ENCODE measurements around the gene SLC9A9. TPM values are rescaled to one million over a fixed set of nuclear protein-coding genes. Genes with fewer than 3 reads are reported as not detected.

Gene SLC9A9
- total and polyA plus RNA-seq, 9 of the 15 experiments (the other 6 are each of a cell fraction or from before 2014, with no cell fraction given) = 0.03 to 0.13 TPM; not detected in 7

DNA sequence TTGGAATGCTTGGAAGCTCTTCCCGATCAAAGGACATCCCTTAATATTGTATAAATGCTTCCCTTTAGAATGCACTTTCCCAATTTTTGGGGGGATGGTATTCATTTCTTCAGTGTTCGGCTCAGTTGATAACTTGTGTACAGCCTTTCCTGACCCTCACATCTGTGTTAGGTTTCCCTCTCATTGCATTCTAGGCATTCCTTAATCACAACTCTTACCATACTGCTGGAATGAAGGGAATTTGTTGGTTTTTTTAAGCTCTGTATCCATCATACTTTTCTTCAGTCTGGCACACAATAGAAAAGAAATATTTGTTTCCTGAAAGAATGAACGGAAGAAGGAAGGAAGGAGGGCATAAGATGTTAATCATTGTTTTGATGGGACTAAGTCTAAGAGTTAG, 609.2 kb downstream of the SLC9A9 start:
- Histone ChIP-seq H2AFZ (ENCODE audit: low read depth, low read length) (no peak overlapping the region), H3K4me1 (replicated peaks in 1 of 2; ENCODE audit: control insufficient read depth in 2 of 2, insufficient read depth in 2 of 2, low read length in 2 of 2) (peaks cover 0 to 8% of the 10 kb centered on the region in 2 experiments; a peak in 3 of 5 replicates), H4K20me1 (replicated peaks; ENCODE audit: control insufficient read depth, insufficient read depth, low read length) (no peaks in the 10 kb centered on the region), H3K79me2 (ENCODE audit: control insufficient read depth, insufficient read depth, low read length) (no peaks in the 10 kb centered on the region), H3K4me3 (no peak overlapping the region), H3K27me3 (ENCODE audit: control insufficient read depth in 2 of 2, insufficient read depth in 2 of 2, low read length in 2 of 2) (no peaks in the 10 kb centered on the region), H3K9ac (ENCODE audit: insufficient read depth in 1 of 2, low read depth in 2 of 2, low read length in 2 of 2) (no peak overlapping the region), H3K4me2 (ENCODE audit: insufficient read depth, low read length) (no peak overlapping the region), H3K9me1 (ENCODE audit: control insufficient read depth, insufficient read depth, low read length) (no peaks in the 10 kb centered on the region), H3K36me3 (ENCODE audit: control insufficient read depth, insufficient read depth, low read length) (no peaks in the 10 kb centered on the region), H3K9me3 (replicated peaks; ENCODE audit: control insufficient read depth, insufficient read depth, low read depth, low read length) (no peaks in the 10 kb centered on the region), H3K27ac (ENCODE audit: extremely low read depth, low read depth, low read length) (no peak overlapping the region)
- DNase-seq (ENCODE audit: extremely low read depth in 1 of 4, low spot score in 3 of 4) (no peak), FAIRE-seq (peak; percentile 6), ATAC-seq (no peak)
- BruUV-seq (replicated peaks) = no TSS peak
- in situ Hi-C loops (cut with MboI) = no loop called here
- CTCF ChIA-PET (ENCODE audit: low intra/inter-chr PET ratio) = no interaction called here
- POLR2A ChIA-PET = no interaction called here
- intact Hi-C loops (cut with micrococcal nuclease) = no loop called here
- 82% methylated on average over 3 of the region's 3 CpGs for WGBS (ENCODE audit: insufficient coverage, low coverage, missing lambda C conversion rate)
- TF ChIP-seq ARNT (IDR thresholded peaks at IDR 0.05) (no peak), ZNF408 (CRISPR knock-in tag; IDR thresholded peaks at IDR 0.05; ENCODE audit: low read depth) (no peak), ZNF311 (CRISPR knock-in tag; IDR thresholded peaks at IDR 0.05) (no peak), SRSF3 (IDR thresholded peaks at IDR 0.05; ENCODE audit: insufficient read depth, low read length) (no peak), E4F1 (CRISPR knock-in tag; IDR thresholded peaks at IDR 0.05; ENCODE audit: borderline replicate concordance) (no peak), BRCA1 (IDR thresholded peaks at IDR 0.05) (no peak), BRCA1 (CRISPR knock-in tag; IDR thresholded peaks at IDR 0.05) (no peak), TRIM24 (IDR thresholded peaks at IDR 0.05) (no peak), POLR2B (IDR thresholded peaks at IDR 0.05; ENCODE audit: low read depth, partially characterized antibody) (no peak), SMAD2 (IDR thresholded peaks at IDR 0.05; ENCODE audit: low read depth, low read length) (no peak), PHF21A (IDR thresholded peaks at IDR 0.05; ENCODE audit: borderline replicate concordance, low read depth) (no peak)
- TF ChIP-seq, protein P1, sequence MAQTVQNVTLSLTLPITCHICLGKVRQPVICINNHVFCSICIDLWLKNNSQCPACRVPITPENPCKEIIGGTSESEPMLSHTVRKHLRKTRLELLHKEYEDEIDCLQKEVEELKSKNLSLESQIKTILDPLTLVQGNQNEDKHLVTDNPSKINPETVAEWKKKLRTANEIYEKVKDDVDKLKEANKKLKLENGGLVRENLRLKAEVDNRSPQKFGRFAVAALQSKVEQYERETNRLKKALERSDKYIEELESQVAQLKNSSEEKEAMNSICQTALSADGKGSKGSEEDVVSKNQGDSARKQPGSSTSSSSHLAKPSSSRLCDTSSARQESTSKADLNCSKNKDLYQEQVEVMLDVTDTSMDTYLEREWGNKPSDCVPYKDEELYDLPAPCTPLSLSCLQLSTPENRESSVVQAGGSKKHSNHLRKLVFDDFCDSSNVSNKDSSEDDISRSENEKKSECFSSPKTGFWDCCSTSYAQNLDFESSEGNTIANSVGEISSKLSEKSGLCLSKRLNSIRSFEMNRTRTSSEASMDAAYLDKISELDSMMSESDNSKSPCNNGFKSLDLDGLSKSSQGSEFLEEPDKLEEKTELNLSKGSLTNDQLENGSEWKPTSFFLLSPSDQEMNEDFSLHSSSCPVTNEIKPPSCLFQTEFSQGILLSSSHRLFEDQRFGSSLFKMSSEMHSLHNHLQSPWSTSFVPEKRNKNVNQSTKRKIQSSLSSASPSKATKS (CRISPR knock-in tag; IDR thresholded peaks at IDR 0.05) = no peak
- TF ChIP-seq, protein P2, sequence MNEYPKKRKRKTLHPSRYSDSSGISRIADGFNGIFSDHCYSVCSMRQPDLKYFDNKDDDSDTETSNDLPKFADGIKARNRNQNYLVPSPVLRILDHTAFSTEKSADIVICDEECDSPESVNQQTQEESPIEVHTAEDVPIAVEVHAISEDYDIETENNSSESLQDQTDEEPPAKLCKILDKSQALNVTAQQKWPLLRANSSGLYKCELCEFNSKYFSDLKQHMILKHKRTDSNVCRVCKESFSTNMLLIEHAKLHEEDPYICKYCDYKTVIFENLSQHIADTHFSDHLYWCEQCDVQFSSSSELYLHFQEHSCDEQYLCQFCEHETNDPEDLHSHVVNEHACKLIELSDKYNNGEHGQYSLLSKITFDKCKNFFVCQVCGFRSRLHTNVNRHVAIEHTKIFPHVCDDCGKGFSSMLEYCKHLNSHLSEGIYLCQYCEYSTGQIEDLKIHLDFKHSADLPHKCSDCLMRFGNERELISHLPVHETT (CRISPR knock-in tag; conservative IDR thresholded peaks at IDR 0.05 in 1 of 2, IDR thresholded peaks at IDR 0.05 in 1 of 2) = no peak
